ENCODE measurements around the gene RAMP1. TPM values are rescaled to one million over a fixed set of nuclear protein-coding genes. Genes with fewer than 3 reads are reported as not detected.
A peak's percentile ranks its signal among the peaks of the same experiment; 100 is the strongest.

Gene RAMP1
- total RNA-seq, 5 donors from 2014 or later (not counting 1 experiment from before 2014, with no cell fraction given) = 0.61 to 1.1 (median 0.95) TPM; not detected in 1

GRCh38 chr2:237911363-237912017, 52.1 kb downstream of the RAMP1 start:
- no peaks in the 10 kb centered on the region for H3K4me1 ChIP-seq (ENCODE audit: control insufficient read depth in 1 of 2, extremely low read depth in 1 of 2, insufficient read depth in 2 of 2, low read length in 2 of 2)
- Mint-ChIP-seq H3K9me3 (peaks cover 0 to 10% (median 8%) of the 10 kb centered on the region in 3 donors), H3K4me1 (peaks cover 0 to 9% (median 3%) of the 10 kb centered on the region in 3 donors), H3K27me3 (no peaks in the 10 kb centered on the region), H3K27ac (no peak overlapping the region), H3K4me3 (no peak overlapping the region), H3K36me3 (peaks cover 4% of the 10 kb centered on the region)
- no peak for ATAC-seq (replicated peaks in 1 of 4)
- H3K36me3 ChIP-seq (ENCODE audit: control insufficient read depth in 2 of 2, extremely low read depth in 1 of 2, insufficient read depth in 1 of 2, low read length in 1 of 2) = no peaks in the 10 kb centered on the region
- POLR2A ChIA-PET = no interaction called here
- no peaks in the 10 kb centered on the region for H3K9me3 ChIP-seq
- no peak overlapping the region for H3K4me3 ChIP-seq (ENCODE audit: control insufficient read depth in 1 of 2, extremely low read depth in 1 of 2, low read length in 1 of 2)
- 86% methylated on average over 16 of the region's 28 CpGs for WGBS (ENCODE audit: insufficient coverage)
- peak in 1 of 35 experiments; percentile 20 for DNase-seq
- H3K27ac ChIP-seq (ENCODE audit: low read length) = no peak overlapping the region
- H3K27me3 ChIP-seq (replicated peaks in 1 of 2; ENCODE audit: control insufficient read depth in 2 of 2, extremely low read depth in 1 of 2, insufficient read depth in 2 of 2, low read length in 1 of 2) = peaks cover 0 to 8% of the 10 kb centered on the region in 2 experiments
- CTCF ChIA-PET = no interaction called here

- Mint-ChIP-seq H3K27me3 (no peaks in the 10 kb centered on the region), H3K4me3 (no peak overlapping the region), H3K9me3 (peaks cover 0 to 5% (median 1%) of the 10 kb centered on the region in 3 donors), H3K27ac (no peak overlapping the region), H3K36me3 (no peaks in the 10 kb centered on the region), H3K4me1 (peaks cover 0 to 8% (median 0%) of the 10 kb centered on the region in 3 donors)
- ATAC-seq (replicated peaks in 1 of 4) (no peak), DNase-seq (peak in 1 of 35 experiments; percentile 19)
- no peak overlapping the region for H3K4me3 ChIP-seq (ENCODE audit: control insufficient read depth in 1 of 2, extremely low read depth in 1 of 2, low read length in 1 of 2)
- H3K36me3 ChIP-seq (ENCODE audit: control insufficient read depth in 2 of 2, extremely low read depth in 1 of 2, insufficient read depth in 1 of 2, low read length in 1 of 2) = no peaks in the 10 kb centered on the region
- CTCF ChIA-PET = no interaction called here
- WGBS (ENCODE audit: insufficient coverage) = 77% methylated on average over 22 of the region's 28 CpGs
- H3K9me3 ChIP-seq = no peaks in the 10 kb centered on the region
- no peaks in the 10 kb centered on the region for H3K4me1 ChIP-seq (ENCODE audit: control insufficient read depth in 1 of 2, extremely low read depth in 1 of 2, insufficient read depth in 2 of 2, low read length in 2 of 2)
- POLR2A ChIA-PET = no interaction called here
- peaks cover 0 to 8% of the 10 kb centered on the region in 2 experiments for H3K27me3 ChIP-seq (replicated peaks in 1 of 2; ENCODE audit: control insufficient read depth in 2 of 2, extremely low read depth in 1 of 2, insufficient read depth in 2 of 2, low read length in 1 of 2)
- H3K27ac ChIP-seq (ENCODE audit: low read length) = no peak overlapping the region
Measured at GRCh38 chr2:237912271-237913192, 53.1 kb downstream of the RAMP1 start.

GRCh38 chr2:237913193-237913917, 53.9 kb downstream of the RAMP1 start:
- Mint-ChIP-seq H3K4me3 (no peak overlapping the region), H3K9me3 (no peaks in the 10 kb centered on the region), H3K27ac (no peak overlapping the region), H3K4me1 (peaks cover 0 to 8% (median 0%) of the 10 kb centered on the region in 3 donors), H3K36me3 (no peaks in the 10 kb centered on the region), H3K27me3 (no peaks in the 10 kb centered on the region)
- H3K4me3 ChIP-seq (ENCODE audit: control insufficient read depth in 1 of 2, extremely low read depth in 1 of 2, low read length in 1 of 2) = no peak overlapping the region
- ATAC-seq (replicated peaks in 1 of 4) (no peak), DNase-seq (peak in 1 of 35 experiments; percentile 17)
- no peaks in the 10 kb centered on the region for H3K9me3 ChIP-seq
- H3K36me3 ChIP-seq (ENCODE audit: control insufficient read depth in 2 of 2, extremely low read depth in 1 of 2, insufficient read depth in 1 of 2, low read length in 1 of 2) = no peaks in the 10 kb centered on the region
- H3K27ac ChIP-seq (ENCODE audit: low read length) = no peak overlapping the region
- CTCF ChIA-PET = no interaction called here
- no peaks in the 10 kb centered on the region for H3K4me1 ChIP-seq (ENCODE audit: control insufficient read depth in 1 of 2, extremely low read depth in 1 of 2, insufficient read depth in 2 of 2, low read length in 2 of 2)
- 92% methylated on average over 20 of the region's 26 CpGs for WGBS (ENCODE audit: insufficient coverage)
- POLR2A ChIA-PET = no interaction called here
- H3K27me3 ChIP-seq (replicated peaks in 1 of 2; ENCODE audit: control insufficient read depth in 2 of 2, extremely low read depth in 1 of 2, insufficient read depth in 2 of 2, low read length in 1 of 2) = peaks cover 0 to 8% of the 10 kb centered on the region in 2 experiments

- H3K4me3 ChIP-seq (ENCODE audit: control insufficient read depth in 1 of 2, extremely low read depth in 1 of 2, low read length in 1 of 2) = no peak overlapping the region
- ChIA-PET POLR2A (no interaction called here), CTCF (no interaction called here)
- no peaks in the 10 kb centered on the region for H3K9me3 ChIP-seq
- ATAC-seq (replicated peaks in 1 of 4) (no peak), DNase-seq (no peak)
- H3K4me1 ChIP-seq (ENCODE audit: control insufficient read depth in 1 of 2, extremely low read depth in 1 of 2, insufficient read depth in 2 of 2, low read length in 2 of 2) = no peaks in the 10 kb centered on the region
- H3K36me3 Mint-ChIP-seq = no peaks in the 10 kb centered on the region
- H3K4me1 Mint-ChIP-seq = peaks cover 2 to 9% (median 5%) of the 10 kb centered on the region in 3 donors
- no peaks in the 10 kb centered on the region for H3K9me3 Mint-ChIP-seq
- H3K27me3 Mint-ChIP-seq = no peaks in the 10 kb centered on the region
- peaks cover 0 to 4% of the 10 kb centered on the region in 2 experiments for H3K27me3 ChIP-seq (replicated peaks in 1 of 2; ENCODE audit: control insufficient read depth in 2 of 2, extremely low read depth in 1 of 2, insufficient read depth in 2 of 2, low read length in 1 of 2)
- no peak overlapping the region for H3K27ac Mint-ChIP-seq
- 93% methylated on average over 3 of the region's 10 CpGs for WGBS (ENCODE audit: insufficient coverage)
- no peak overlapping the region for H3K4me3 Mint-ChIP-seq
- no peaks in the 10 kb centered on the region for H3K36me3 ChIP-seq (ENCODE audit: control insufficient read depth in 2 of 2, extremely low read depth in 1 of 2, insufficient read depth in 1 of 2, low read length in 1 of 2)
- no peak overlapping the region for H3K27ac ChIP-seq (ENCODE audit: low read length)
Measured at GRCh38 chr2:237915576-237915975, 56.2 kb downstream of the RAMP1 start.

- H3K9me3 Mint-ChIP-seq = no peaks in the 10 kb centered on the region
- POLR2A ChIA-PET = no interaction called here
Measured at GRCh38 chr2:237916296-237916695, 56.9 kb downstream of the RAMP1 start.

More at GRCh38 chr2:237916296-237916695, 56.9 kb downstream of the RAMP1 start:
- 95% methylated on average over 10 of the region's 13 CpGs for WGBS (ENCODE audit: insufficient coverage)
- H3K27ac ChIP-seq (ENCODE audit: low read length) = no peak overlapping the region
- Mint-ChIP-seq H3K4me3 (no peak overlapping the region), H3K27me3 (no peaks in the 10 kb centered on the region), H3K36me3 (no peaks in the 10 kb centered on the region), H3K27ac (no peak overlapping the region), H3K4me1 (peaks cover 2 to 7% (median 5%) of the 10 kb centered on the region in 3 donors)
- no peaks in the 10 kb centered on the region for H3K36me3 ChIP-seq (ENCODE audit: control insufficient read depth in 2 of 2, extremely low read depth in 1 of 2, insufficient read depth in 1 of 2, low read length in 1 of 2)
- ATAC-seq (replicated peaks in 1 of 4) (no peak), DNase-seq (no peak)
- H3K27me3 ChIP-seq (replicated peaks in 1 of 2; ENCODE audit: control insufficient read depth in 2 of 2, extremely low read depth in 1 of 2, insufficient read depth in 2 of 2, low read length in 1 of 2) = peaks cover 0 to 4% of the 10 kb centered on the region in 2 experiments
- no peaks in the 10 kb centered on the region for H3K4me1 ChIP-seq (ENCODE audit: control insufficient read depth in 1 of 2, extremely low read depth in 1 of 2, insufficient read depth in 2 of 2, low read length in 2 of 2)
- CTCF ChIA-PET = interaction anchor here in 1 of 2 donors (0.8 kb wide), 1 partner anchor 27 kb away, joined by 3 read pairs; no protein-coding TSS in a partner anchor
- H3K4me3 ChIP-seq (ENCODE audit: control insufficient read depth in 1 of 2, extremely low read depth in 1 of 2, low read length in 1 of 2) = no peak overlapping the region
- H3K9me3 ChIP-seq = no peaks in the 10 kb centered on the region
